Naive thymus-derived CD8-positive, alpha-beta T cell (primary cell): ENCODE data around the gene TAF4. TPM values are rescaled to one million over a fixed set of nuclear protein-coding genes. Genes with fewer than 3 reads are reported as not detected.

Experiments
- ATAC-seq, 2 donors: fragments of 150-1000 bp; cut with Tn5 transposase in 1 of 2; sonication (Bioruptor Pico), chemical (Tn5 transposase) in 1 of 2; 1 replicate in 1 of 2; 2 replicates in 1 of 2; pipeline ENCODE4 v1.10.0; 2021; ENCODE audit warnings: mild to moderate bottlenecking in 2 of 2, moderate library complexity in 2 of 2
- POLR2A ChIA-PET: fragments of 350-600 bp; sonication (Branson Sonifier 250); formaldehyde crosslinking; loops from one replicate; lab custom pipeline; 2021; ENCODE audit warnings: antibody characterized with exemption; lab: Charles Lee
- DNase-seq, 10 donors: peaks; one replicate each; pipeline versions ENCODE4 v3.0.0 to v3.0.0-alpha.2; 2020 to 2022
- H3K27ac Mint-ChIP-seq, 10 donors: one replicate each; pipeline ENCODE4 v1.8.0; 2020 to 2022; ENCODE audit warnings: mild to moderate bottlenecking in 10 of 10, mixed read lengths in 10 of 10, moderate library complexity in 4 of 10, inconsistent platforms in 1 of 10
- H3K27me3 Mint-ChIP-seq, 5 donors: one replicate each; pipeline ENCODE4 v1.8.0; 2021 to 2022; ENCODE audit warnings: mixed read lengths in 5 of 5
- H3K36me3 Mint-ChIP-seq, 3 donors: one replicate each; pipeline ENCODE4 v1.8.0; 2020 to 2022; ENCODE audit warnings: mixed read lengths in 3 of 3, mild to moderate bottlenecking in 2 of 3, inconsistent platforms in 1 of 3
- H3K4me1 Mint-ChIP-seq, 4 donors: one replicate each; pipeline ENCODE4 v1.8.0; 2021 to 2022; ENCODE audit warnings: mixed read lengths in 4 of 4
- H3K4me3 Mint-ChIP-seq, 10 donors: one replicate each; pipeline ENCODE4 v1.8.0; 2020 to 2022; ENCODE audit warnings: mild to moderate bottlenecking in 10 of 10, mixed read lengths in 10 of 10, moderate library complexity in 6 of 10, inconsistent platforms in 1 of 10
- H3K9me3 Mint-ChIP-seq, 9 donors: one replicate each; pipeline ENCODE4 v1.8.0; 2020 to 2022; ENCODE audit warnings: mixed read lengths in 9 of 9, mild to moderate bottlenecking in 3 of 9, inconsistent platforms in 1 of 9, moderate library complexity in 1 of 9
- microRNA-seq: library from miRNA; unstranded; fragments of <30 nt; microRNA quantifications from one replicate; pipeline ENCODE4 v1.2.0, GENCODE V29; 2022; ENCODE audit warnings: borderline microRNAs expressed
- polyA plus RNA-seq, 3 donors: library from polyadenylated mRNA; unstranded; fragments of 300-500 nt; fragmentation: Illumina TruSeq; gene quantifications; one replicate each; pipeline ENCODE4 v1.2.3, GENCODE V29; 2021
- total RNA-seq, 8 experiments: library from RNA in 2 of 8; stranded (reverse) in 2 of 8; gene quantifications; one replicate each; pipeline ENCODE4 v1.2.3 and lab custom pipeline; 2021 to 2026

The TAF4 gene
- total and polyA plus RNA-seq, 5 experiments from 2014 or later: 0.31 to 41.5 (median 1.6) TPM

DNA sequence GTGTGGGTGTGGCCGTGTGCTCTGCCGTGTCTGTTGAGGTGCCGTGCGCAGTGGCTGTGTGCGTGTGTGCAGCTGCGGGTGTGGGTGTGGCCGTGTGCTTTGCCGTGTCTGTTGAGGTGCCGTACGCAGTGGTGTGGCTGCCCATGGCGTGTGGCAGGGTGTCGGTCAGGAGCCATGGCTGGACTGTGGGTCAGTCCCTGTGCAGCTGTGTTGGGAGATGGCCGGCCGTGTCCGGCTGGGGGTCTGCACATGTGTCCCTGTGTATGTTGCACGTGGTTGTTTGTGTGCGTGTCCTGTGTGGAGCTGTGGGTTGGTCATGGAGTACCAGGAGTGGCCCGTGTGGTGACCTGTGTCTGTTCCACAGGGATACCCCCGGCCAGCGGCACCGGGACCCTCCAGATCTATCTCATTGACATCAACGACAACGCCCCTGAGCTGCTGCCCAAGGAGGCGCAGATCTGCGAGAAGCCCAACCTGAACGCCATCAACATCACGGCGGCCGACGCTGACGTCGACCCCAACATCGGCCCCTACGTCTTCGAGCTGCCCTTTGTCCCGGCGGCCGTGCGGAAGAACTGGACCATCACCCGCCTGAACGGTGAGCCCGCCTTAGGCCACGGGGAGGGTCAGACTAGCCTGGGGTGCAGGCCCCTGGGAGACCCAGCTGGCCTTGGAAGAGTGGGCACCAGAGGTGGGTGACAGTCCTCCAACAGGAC is 137.7 kb downstream of the TAF4 start:
- no peaks in the 10 kb centered on the region for H3K36me3 Mint-ChIP-seq
- H3K27me3 Mint-ChIP-seq: peaks cover 0 to 6% (median 0%) of the 10 kb centered on the region in 5 donors
- no peak overlapping the region for H3K4me3 Mint-ChIP-seq
- no peak overlapping the region for H3K27ac Mint-ChIP-seq
- POLR2A ChIA-PET: no interaction called here
- H3K9me3 Mint-ChIP-seq: no peaks in the 10 kb centered on the region
- H3K4me1 Mint-ChIP-seq: no peaks in the 10 kb centered on the region
- ATAC-seq (no peak), DNase-seq (peak in 1 of 10 donors; percentile 28)

DNA sequence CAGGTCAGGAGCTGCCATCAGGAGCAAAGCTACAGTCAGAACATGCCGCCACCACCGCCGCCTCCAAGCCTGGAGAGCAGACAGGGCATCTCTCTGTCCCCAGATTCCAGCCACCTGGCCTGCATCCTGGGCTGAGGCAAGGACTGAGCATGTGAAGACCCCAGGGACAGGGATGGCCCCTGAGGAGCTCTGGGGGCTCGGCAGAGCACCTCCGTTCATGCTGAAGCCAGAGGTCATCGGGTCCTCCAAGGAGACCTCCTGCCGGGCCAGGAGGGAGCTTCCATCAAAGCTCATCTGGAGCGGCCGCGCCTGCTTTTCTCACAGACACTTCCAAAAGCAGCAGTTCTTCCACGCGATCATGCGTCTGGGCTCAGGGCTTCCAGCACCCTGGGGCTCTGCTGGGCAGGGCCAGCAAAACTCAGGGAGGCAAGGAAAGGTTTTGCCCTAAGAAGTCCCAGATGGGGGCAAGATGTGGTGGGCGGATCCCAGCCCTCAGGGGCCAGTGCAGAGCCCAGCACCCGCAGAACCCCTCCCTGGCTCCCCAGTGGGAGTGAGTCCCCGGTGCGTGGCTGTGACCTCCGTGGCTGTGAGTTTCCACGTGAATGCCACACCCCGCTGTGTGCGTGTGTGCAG is 138.4 kb downstream of the TAF4 start:
- no peak for ATAC-seq
- no peaks in the 10 kb centered on the region for H3K4me1 Mint-ChIP-seq
- H3K36me3 Mint-ChIP-seq: no peaks in the 10 kb centered on the region
- H3K27me3 Mint-ChIP-seq: peaks cover 0 to 6% (median 0%) of the 10 kb centered on the region in 5 donors
- no peaks in the 10 kb centered on the region for H3K9me3 Mint-ChIP-seq
- no peak overlapping the region for H3K27ac Mint-ChIP-seq
- peak in 1 of 10 donors; percentile 57 for DNase-seq
- POLR2A ChIA-PET: no interaction called here
- H3K4me3 Mint-ChIP-seq: no peak overlapping the region

DNA sequence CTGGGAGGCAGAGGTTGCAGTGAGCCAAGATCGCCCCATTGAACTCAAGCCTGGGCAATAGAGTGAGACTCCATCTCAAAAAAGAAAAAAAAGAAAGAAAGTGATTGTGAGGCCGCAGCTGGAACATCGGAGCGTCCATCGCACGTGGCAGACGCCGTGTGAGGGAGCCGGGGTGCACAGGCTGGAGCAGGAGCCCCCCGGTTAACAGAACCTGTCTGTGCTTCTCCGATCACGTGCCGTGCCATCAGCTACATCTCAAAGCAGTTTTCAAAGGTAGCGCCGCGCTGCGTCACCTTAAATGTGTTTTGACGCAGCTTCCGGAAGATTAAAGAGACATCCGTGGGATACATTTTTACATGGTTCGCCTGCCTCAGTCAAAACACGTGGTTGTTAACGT is 138.9 kb downstream of the TAF4 start:
- ATAC-seq (no peak), DNase-seq (no peak)
- Mint-ChIP-seq H3K27me3 (peaks cover 0 to 3% (median 0%) of the 10 kb centered on the region in 5 donors), H3K4me1 (no peaks in the 10 kb centered on the region), H3K9me3 (no peaks in the 10 kb centered on the region), H3K4me3 (no peak overlapping the region), H3K27ac (no peak overlapping the region), H3K36me3 (no peaks in the 10 kb centered on the region)
- POLR2A ChIA-PET: no interaction called here

DNA sequence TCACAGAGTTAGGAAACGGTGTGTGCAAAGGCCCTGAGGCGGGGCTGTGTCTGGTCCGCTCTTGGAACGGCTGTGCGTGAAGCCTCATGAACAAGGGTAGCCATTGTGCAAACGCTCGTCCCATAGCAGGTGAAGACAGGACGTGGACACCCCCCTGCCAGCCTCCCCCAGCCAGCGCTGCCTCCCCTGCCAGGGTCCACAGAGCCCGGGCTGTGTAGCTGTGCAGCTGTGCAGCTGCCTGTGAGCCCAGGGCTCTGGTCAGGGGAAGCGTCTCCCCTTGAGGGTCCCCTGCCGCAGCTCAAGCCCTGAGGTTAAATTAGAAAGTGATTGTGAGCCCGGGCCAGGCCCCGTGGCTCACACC is 139.4 kb downstream of the TAF4 start:
- H3K27me3 Mint-ChIP-seq: peaks cover 0 to 3% (median 0%) of the 10 kb centered on the region in 5 donors
- no peak overlapping the region for H3K4me3 Mint-ChIP-seq
- ATAC-seq (no peak), DNase-seq (peak in 1 of 10 donors; percentile 34)
- H3K36me3 Mint-ChIP-seq: no peaks in the 10 kb centered on the region
- no peaks in the 10 kb centered on the region for H3K4me1 Mint-ChIP-seq
- no peak overlapping the region for H3K27ac Mint-ChIP-seq
- H3K9me3 Mint-ChIP-seq: no peaks in the 10 kb centered on the region
- POLR2A ChIA-PET: no interaction called here

DNA sequence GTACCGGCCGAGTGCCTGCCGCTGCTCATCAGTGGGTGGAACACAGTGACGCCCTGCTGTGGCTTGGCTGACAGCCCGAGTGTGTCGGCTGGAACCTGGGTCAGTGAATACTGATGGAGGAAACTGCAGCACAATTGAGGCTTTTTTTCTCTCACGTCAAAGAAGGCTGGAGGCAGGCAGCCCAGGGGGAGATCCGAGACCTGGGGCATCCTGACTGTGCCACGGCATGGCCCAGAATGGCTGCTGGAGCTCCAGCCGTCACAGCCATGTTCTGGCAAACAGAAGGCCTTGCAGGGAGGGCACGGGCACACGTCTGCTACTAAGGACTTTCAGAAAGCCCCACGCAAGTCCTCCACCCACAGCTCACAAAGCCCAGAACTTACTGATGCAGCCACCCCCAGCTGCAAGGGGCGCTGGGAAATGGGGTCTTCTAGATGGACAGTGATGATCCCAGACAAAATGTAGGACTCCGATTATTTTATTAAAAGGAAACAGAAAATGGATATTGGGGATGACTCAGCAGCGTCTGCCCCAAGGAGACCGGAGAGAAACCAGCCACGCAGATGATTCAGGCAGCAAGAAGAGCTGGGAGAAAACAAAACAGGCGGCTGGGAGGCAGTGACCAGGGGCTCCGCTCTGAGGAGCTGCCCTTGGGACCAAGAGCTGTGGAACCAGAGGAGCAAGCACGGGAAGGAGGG is 140.0 kb downstream of the TAF4 start:
- H3K27ac Mint-ChIP-seq: peak overlapping the region in 2 of 10 donors; percentile 7 to 44
- H3K4me3 Mint-ChIP-seq: no peak overlapping the region
- peaks cover 0 to 3% (median 0%) of the 10 kb centered on the region in 5 donors for H3K27me3 Mint-ChIP-seq
- no peaks in the 10 kb centered on the region for H3K36me3 Mint-ChIP-seq
- ATAC-seq (no peak), DNase-seq (peak in 1 of 10 donors; percentile 42)
- H3K9me3 Mint-ChIP-seq: no peaks in the 10 kb centered on the region
- H3K4me1 Mint-ChIP-seq: no peaks in the 10 kb centered on the region
- POLR2A ChIA-PET: no interaction called here

DNA sequence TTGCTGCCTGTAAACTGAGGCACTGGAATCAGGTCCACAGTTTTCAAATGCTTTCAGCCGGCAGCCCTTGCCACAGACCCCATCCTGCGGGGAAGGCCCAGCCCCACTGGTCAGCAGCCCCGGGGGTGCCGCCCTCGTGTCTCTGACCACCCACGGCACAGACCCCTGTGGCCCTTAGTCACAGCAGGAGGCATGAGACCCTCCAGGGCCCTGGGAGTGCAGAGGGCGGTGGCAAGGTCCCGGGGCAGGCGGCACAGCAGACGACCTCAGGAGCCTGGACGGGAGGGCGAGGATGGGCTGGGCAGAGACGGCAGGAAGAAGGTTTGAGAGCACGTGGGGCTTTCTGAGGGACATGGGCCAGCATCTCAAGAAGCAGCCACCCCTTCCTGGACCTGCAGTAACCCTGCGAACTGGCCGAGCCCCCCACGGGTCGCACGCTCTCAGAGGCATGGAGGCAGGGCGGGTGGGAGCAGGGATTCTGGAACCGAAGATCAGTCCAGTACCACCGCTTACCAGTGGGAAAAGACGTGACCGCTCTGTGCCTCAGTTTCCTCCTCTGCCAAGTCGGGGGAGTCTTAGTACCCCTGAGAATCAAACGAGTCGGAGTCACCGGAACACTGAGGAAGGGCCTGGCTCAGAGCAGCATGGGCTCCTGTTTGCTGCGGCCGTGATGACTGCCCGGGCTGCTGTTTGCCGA is 140.7 kb downstream of the TAF4 start:
- Mint-ChIP-seq H3K4me1 (no peaks in the 10 kb centered on the region), H3K27me3 (peaks cover 0 to 3% (median 0%) of the 10 kb centered on the region in 5 donors), H3K36me3 (no peaks in the 10 kb centered on the region), H3K9me3 (no peaks in the 10 kb centered on the region), H3K27ac (peak overlapping the region in 1 of 10 donors; percentile 24), H3K4me3 (no peak overlapping the region)
- peak in 1 of 10 donors; percentile 62 for DNase-seq
- no peak for ATAC-seq
- POLR2A ChIA-PET: no interaction called here

Small RNA genes within 50 kb of the gene (microRNA-seq; reads per million reads assigned to microRNA genes)
- not detected for gene MIR1257
- not detected for gene MIR3195

Other genes starting within 250 kb of the TAF4 start
- gene LSM14B, start 56.6 kb upstream of the TAF4 start, total RNA-seq: 10 to 100 TPM; 53.5 to 55.8 TPM
- gene LSM14B, start 56.6 kb upstream of the TAF4 start, polyA plus RNA-seq: 1 to 10 TPM; 1.5 to 2.4 (median 2.4) TPM
- 100 to 1,000 TPM; 178 to 185 TPM for gene PSMA7, start 77.5 kb upstream of the TAF4 start, total RNA-seq
- gene PSMA7, start 77.5 kb upstream of the TAF4 start, polyA plus RNA-seq: 100 to 1,000 TPM; 362 to 473 (median 419) TPM
- gene SS18L1, start 77.9 kb upstream of the TAF4 start, total RNA-seq: 10 to 100 TPM; 23.0 to 23.6 TPM
- under 1 TPM; 0.39 to 0.58 (median 0.50) TPM for gene SS18L1, start 77.9 kb upstream of the TAF4 start, polyA plus RNA-seq
- 10 to 100 TPM; 44.2 to 45.1 TPM for gene MTG2, start 117.1 kb upstream of the TAF4 start, total RNA-seq
- 10 to 100 TPM; 21.8 to 28.5 (median 21.9) TPM for gene MTG2, start 117.1 kb upstream of the TAF4 start, polyA plus RNA-seq
- not detected for gene HRH3, start 154.4 kb upstream of the TAF4 start, total RNA-seq
- not detected for gene HRH3, start 154.4 kb upstream of the TAF4 start, polyA plus RNA-seq
- gene OSBPL2, start 172.6 kb upstream of the TAF4 start, total RNA-seq: 10 to 100 TPM; 65.8 to 74.5 TPM
- gene OSBPL2, start 172.6 kb upstream of the TAF4 start, polyA plus RNA-seq: 10 to 100 TPM; 15.4 to 22.1 (median 15.9) TPM
- 10 to 100 TPM; 61.1 to 64.0 TPM for gene ADRM1, start 237.1 kb upstream of the TAF4 start, total RNA-seq
- gene ADRM1, start 237.1 kb upstream of the TAF4 start, polyA plus RNA-seq: 10 to 100 TPM; 66.2 to 93.9 (median 68.9) TPM